HG02885 (cell line): ENCODE results near the gene FALEC.

Experiments
- ATAC-seq: cut with Tn5 transposase; IDR thresholded peaks from one replicate; pipeline ENCODE4 v1.9.1; 2021; ENCODE audit warnings: mild to moderate bottlenecking; ENCODE audit not compliant: unreplicated experiment, poor library complexity

The FALEC gene

GRCh38 chr1:150515328-150516049, at the start of gene FALEC:
Gene FALEC (plus strand): TSS chr1:150515752.
- peak; percentile 98 for ATAC-seq

- ATAC-seq = no peak
Measured at GRCh38 chr1:150466964-150467363, 48.6 kb upstream of the FALEC start.

- ATAC-seq = no peak
Measured at GRCh38 chr1:150469291-150469690, 46.3 kb upstream of the FALEC start.

GRCh38 chr1:150472601-150473200, 42.9 kb upstream of the FALEC start:
- ATAC-seq = no peak

GRCh38 chr1:150473659-150474058, 41.9 kb upstream of the FALEC start:
- ATAC-seq = no peak

- no peak for ATAC-seq
Measured at GRCh38 chr1:150474869-150475268, 40.7 kb upstream of the FALEC start.

- ATAC-seq = no peak
Measured at GRCh38 chr1:150476754-150477153, 38.8 kb upstream of the FALEC start.

GRCh38 chr1:150477320-150477719, 38.2 kb upstream of the FALEC start:
- ATAC-seq = no peak

GRCh38 chr1:150477733-150478132, 37.8 kb upstream of the FALEC start:
- ATAC-seq = no peak

- no peak for ATAC-seq
Measured at GRCh38 chr1:150479370-150479769, 36.2 kb upstream of the FALEC start.

GRCh38 chr1:150479927-150480352, 35.6 kb upstream of the FALEC start:
- no peak for ATAC-seq

GRCh38 chr1:150484431-150484830, 31.1 kb upstream of the FALEC start:
- no peak for ATAC-seq

GRCh38 chr1:150484861-150485260, 30.7 kb upstream of the FALEC start:
- ATAC-seq = no peak

- ATAC-seq = peak; percentile 100
Measured at GRCh38 chr1:150486966-150487762, 28.4 kb upstream of the FALEC start, which contains the start of gene TARS2. Gene TARS2 (plus strand): TSS chr1:150487419. CDS start chr1:150487451, 32 bp downstream.

GRCh38 chr1:150487763-150488115, 27.8 kb upstream of the FALEC start:
- ATAC-seq = no peak

GRCh38 chr1:150493175-150493574, 22.4 kb upstream of the FALEC start:
- no peak for ATAC-seq

GRCh38 chr1:150498342-150498741, 17.2 kb upstream of the FALEC start:
- no peak for ATAC-seq

GRCh38 chr1:150505431-150505830, 10.1 kb upstream of the FALEC start:
- ATAC-seq = no peak

- ATAC-seq = no peak
Measured at GRCh38 chr1:150507912-150508864, 7.4 kb upstream of the FALEC start, which contains the start of gene ECM1. Gene ECM1 (plus strand): TSS chr1:150508109. CDS start chr1:150508210, 101 bp downstream.

GRCh38 chr1:150508982-150509381, 6.6 kb upstream of the FALEC start:
- ATAC-seq = no peak
